Thyroid gland (tissue), 4 donors: ENCODE data around the gene TANC1.

ENCODE experiments used
- CTCF ChIP-seq, 6 experiments: fragments of 200-600 bp in 3 of 6; fragments of 450-650 bp in 3 of 6; sonication (generic) in 3 of 6; IDR thresholded peaks; one replicate each; pipeline ENCODE4 v1.5.1; 2016 to 2019; ENCODE audit warnings: antibody characterized with exemption in 6 of 6, mild to moderate bottlenecking in 2 of 6, inconsistent platforms in 1 of 6, moderate library complexity in 1 of 6
- POLR2A ChIP-seq, 2 donors: fragments of 450-650 bp; IDR thresholded peaks; one replicate each; pipeline ENCODE4 v1.6.1; 2017; ENCODE audit warnings: antibody characterized with exemption in 2 of 2, mild to moderate bottlenecking in 2 of 2, moderate library complexity in 1 of 2

- TF ChIP-seq CTCF (IDR thresholded peaks at IDR 0.05) (no peak), POLR2A (IDR thresholded peaks at IDR 0.05) (no peak)
Measured at GRCh38 chr2:159065891-159066290, 97.5 kb downstream of the TANC1 start.
